GM12865 (cell line): ENCODE measurements around the gene DYNC2I2.

Source experiments
- DNase-seq: peaks from one replicate; pipeline ENCODE4 v3.0.0; 2010; ENCODE audit warnings: low read depth
- H3K4me3 ChIP-seq: 2 replicates; pipeline ENCODE4 v1.5.1; 2011; ENCODE audit warnings: mild to moderate bottlenecking, low read depth, low read length, control low read depth
- CTCF ChIP-seq: IDR thresholded peaks from 2 replicates; pipeline ENCODE4 v1.5.1; 2011; ENCODE audit warnings: low read length, control low read depth, low read depth, inconsistent platforms; ENCODE audit not compliant: insufficient read depth; ENCODE audit errors: missing control alignments

The DYNC2I2 gene

GRCh38 chr9:128635266-128636023 lies 21.2 kb downstream of the DYNC2I2 start:
- TF ChIP-seq CTCF = peak; percentile 22
- no peak for DNase-seq
- no peak overlapping the region for H3K4me3 ChIP-seq

DNA sequence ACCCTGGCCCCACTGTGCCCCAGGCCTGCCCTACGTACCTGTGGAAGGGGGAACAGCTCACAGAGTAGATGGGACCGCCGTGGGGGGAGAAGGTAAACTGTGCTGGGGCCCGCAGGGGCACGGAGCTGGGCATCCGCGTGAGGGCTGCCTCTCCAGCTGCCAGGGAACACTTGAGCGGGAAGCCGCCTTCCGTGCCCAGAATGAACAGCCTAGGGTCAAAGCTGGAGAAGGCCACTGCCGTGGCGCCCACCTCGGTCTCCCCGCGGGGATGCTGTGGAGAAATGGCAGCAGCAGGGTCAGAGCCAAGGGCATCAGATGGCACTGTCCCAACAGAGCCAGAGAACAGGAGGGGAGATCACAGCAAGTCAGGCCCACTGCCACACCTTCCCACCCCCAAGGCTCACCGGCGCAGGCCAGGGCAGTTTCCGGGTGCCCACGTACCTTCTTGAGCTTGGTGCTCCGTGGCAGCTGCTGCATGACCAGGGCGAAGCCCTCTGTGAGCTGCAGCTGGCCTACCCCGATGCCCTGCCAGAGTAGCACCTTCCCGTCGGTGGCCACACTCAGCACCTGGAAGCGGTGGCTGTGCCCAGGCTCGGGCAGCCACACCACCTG lies 21.9 kb downstream of the DYNC2I2 start:
- no peak for DNase-seq
- no peak overlapping the region for H3K4me3 ChIP-seq
- no peak for TF ChIP-seq CTCF

GRCh38 chr9:128634111-128634510 lies 22.5 kb downstream of the DYNC2I2 start:
- no peak for DNase-seq
- H3K4me3 ChIP-seq = no peak overlapping the region
- TF ChIP-seq CTCF = no peak

- no peak overlapping the region for H3K4me3 ChIP-seq
- TF ChIP-seq CTCF = no peak
- no peak for DNase-seq
These were observed 23.0 kb downstream of the DYNC2I2 start for GRCh38 chr9:128633601-128634000.

DNA sequence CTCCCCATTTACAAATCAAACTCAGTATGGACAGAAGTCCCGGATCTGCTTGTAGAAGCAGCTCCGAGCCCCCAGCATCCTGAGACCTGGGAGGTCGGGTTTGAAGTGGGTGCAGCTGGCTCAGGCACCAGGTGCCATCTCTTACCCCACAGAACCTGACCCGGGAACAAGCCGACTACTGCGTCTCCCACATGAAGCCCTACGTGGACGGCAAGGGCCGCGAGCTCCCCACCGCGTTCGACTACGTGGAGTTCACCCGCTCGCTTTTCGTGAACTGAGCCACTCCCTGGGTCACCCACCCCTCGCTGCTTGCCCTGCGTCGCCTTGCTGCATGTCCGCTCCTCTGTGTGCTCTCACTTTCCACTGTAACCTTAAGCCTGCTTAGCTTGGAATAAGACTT lies 23.6 kb downstream of the DYNC2I2 start:
- DNase-seq = no peak

GRCh38 chr9:128632486-128632885 lies 24.2 kb downstream of the DYNC2I2 start:
- no peak for TF ChIP-seq CTCF
- no peak for DNase-seq
- no peak overlapping the region for H3K4me3 ChIP-seq

More for the DNA sequence above, 23.6 kb downstream of the DYNC2I2 start:
- TF ChIP-seq CTCF = no peak
- H3K4me3 ChIP-seq = no peak overlapping the region
